ENCODE data around the gene CLEC4C. TPM values are rescaled to one million over a fixed set of nuclear protein-coding genes. Genes with fewer than 3 reads are reported as not detected.

The CLEC4C gene
- total and polyA plus RNA-seq, 2 experiments from 2014 or later = not detected

GRCh38 chr12:7781274-7781673 lies 34.1 kb upstream of the CLEC4C start (continued):
- no peak for TF ChIP-seq NANOG (IDR thresholded peaks at IDR 0.05; ENCODE audit: borderline replicate concordance)
- no peak for TF ChIP-seq REST (IDR thresholded peaks at IDR 0.05; ENCODE audit: unreplicated experiment)
- TF ChIP-seq, protein P1, sequence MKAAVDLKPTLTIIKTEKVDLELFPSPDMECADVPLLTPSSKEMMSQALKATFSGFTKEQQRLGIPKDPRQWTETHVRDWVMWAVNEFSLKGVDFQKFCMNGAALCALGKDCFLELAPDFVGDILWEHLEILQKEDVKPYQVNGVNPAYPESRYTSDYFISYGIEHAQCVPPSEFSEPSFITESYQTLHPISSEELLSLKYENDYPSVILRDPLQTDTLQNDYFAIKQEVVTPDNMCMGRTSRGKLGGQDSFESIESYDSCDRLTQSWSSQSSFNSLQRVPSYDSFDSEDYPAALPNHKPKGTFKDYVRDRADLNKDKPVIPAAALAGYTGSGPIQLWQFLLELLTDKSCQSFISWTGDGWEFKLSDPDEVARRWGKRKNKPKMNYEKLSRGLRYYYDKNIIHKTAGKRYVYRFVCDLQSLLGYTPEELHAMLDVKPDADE (IDR thresholded peaks at IDR 0.05) = no peak
- TF ChIP-seq JUNB (IDR thresholded peaks at IDR 0.05; ENCODE audit: unreplicated experiment) = no peak
- TF ChIP-seq CREB1 (CRISPR knock-in tag; IDR thresholded peaks at IDR 0.05; ENCODE audit: low read depth) = no peak
- TF ChIP-seq ZNF331 (CRISPR knock-in tag; IDR thresholded peaks at IDR 0.05; ENCODE audit: low read depth) = no peak
- TF ChIP-seq, protein P2, sequence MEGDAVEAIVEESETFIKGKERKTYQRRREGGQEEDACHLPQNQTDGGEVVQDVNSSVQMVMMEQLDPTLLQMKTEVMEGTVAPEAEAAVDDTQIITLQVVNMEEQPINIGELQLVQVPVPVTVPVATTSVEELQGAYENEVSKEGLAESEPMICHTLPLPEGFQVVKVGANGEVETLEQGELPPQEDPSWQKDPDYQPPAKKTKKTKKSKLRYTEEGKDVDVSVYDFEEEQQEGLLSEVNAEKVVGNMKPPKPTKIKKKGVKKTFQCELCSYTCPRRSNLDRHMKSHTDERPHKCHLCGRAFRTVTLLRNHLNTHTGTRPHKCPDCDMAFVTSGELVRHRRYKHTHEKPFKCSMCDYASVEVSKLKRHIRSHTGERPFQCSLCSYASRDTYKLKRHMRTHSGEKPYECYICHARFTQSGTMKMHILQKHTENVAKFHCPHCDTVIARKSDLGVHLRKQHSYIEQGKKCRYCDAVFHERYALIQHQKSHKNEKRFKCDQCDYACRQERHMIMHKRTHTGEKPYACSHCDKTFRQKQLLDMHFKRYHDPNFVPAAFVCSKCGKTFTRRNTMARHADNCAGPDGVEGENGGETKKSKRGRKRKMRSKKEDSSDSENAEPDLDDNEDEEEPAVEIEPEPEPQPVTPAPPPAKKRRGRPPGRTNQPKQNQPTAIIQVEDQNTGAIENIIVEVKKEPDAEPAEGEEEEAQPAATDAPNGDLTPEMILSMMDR (conservative IDR thresholded peaks at IDR 0.05; ENCODE audit: low read depth in 2 of 2) = no peak

- no peak for DNase-seq (ENCODE audit: low spot score)
- no peak overlapping the region for H3K4me3 Mint-ChIP-seq
- H2AFZ ChIP-seq = 0 out of 2 replicates have a peak overlapping the region, but pooled peaks have one; percentile 74
- no peak overlapping the region for H3K27ac Mint-ChIP-seq
- no peaks in the 10 kb centered on the region for H3K9me2 ChIP-seq (ENCODE audit: insufficient read depth)
- TF ChIP-seq CREB1 (CRISPR knock-in tag; IDR thresholded peaks at IDR 0.05; ENCODE audit: low read depth) (no peak), ZNF331 (CRISPR knock-in tag; IDR thresholded peaks at IDR 0.05; ENCODE audit: low read depth) (no peak)
- ATAC-seq = no peak
- H4K20me1 ChIP-seq (replicated peaks; ENCODE audit: insufficient read depth) = no peaks in the 10 kb centered on the region
- H3K79me2 ChIP-seq (replicated peaks; ENCODE audit: insufficient read depth) = no peaks in the 10 kb centered on the region
- H3K9me3 Mint-ChIP-seq = no peaks in the 10 kb centered on the region
- H3K27me3 ChIP-seq (ENCODE audit: insufficient read depth) = no peaks in the 10 kb centered on the region
- no peak overlapping the region for H3K27ac ChIP-seq (ENCODE audit: low read depth)
- 0 out of 2 replicates have a peak, but pooled peaks cover 5% of the 10 kb centered on the region for H3F3A ChIP-seq (replicated peaks; ENCODE audit: low read depth)
- no peaks in the 10 kb centered on the region for H3K36me3 ChIP-seq (ENCODE audit: insufficient read depth)
- no peaks in the 10 kb centered on the region for H3K4me1 ChIP-seq (ENCODE audit: insufficient read depth)
- H3K4me1 Mint-ChIP-seq = peaks cover 3% of the 10 kb centered on the region
- no peaks in the 10 kb centered on the region; the same call in 2 of the 3 replicates for H3K36me3 Mint-ChIP-seq (ENCODE audit: low read depth)
- no peak overlapping the region for H3K4me2 ChIP-seq
- H3K4me3 ChIP-seq = no peak overlapping the region
- peaks cover 5% of the 10 kb centered on the region for H3K27me3 Mint-ChIP-seq (ENCODE audit: insufficient read depth, low read depth, poor library complexity)
These were observed 22.8 kb upstream of the CLEC4C start for GRCh38 chr12:7769999-7770398.
